ENCODE data around the gene SCLT1. TPM values are rescaled to one million over a fixed set of nuclear protein-coding genes. Genes with fewer than 3 reads are reported as not detected.

Gene SCLT1
- polyA plus RNA-seq, 1 of the 3 experiments (the other 2 are of a cell fraction) = 2.2 TPM

- CTCF ChIA-PET = no interaction called here
- no peak for TF ChIP-seq FOXM1 (IDR thresholded peaks at IDR 0.05; ENCODE audit: low read depth)
- WGBS (ENCODE audit: low lambda C conversion rate) = 75% methylated on average over 3 of the region's 3 CpGs
Measured at GRCh38 chr4:129110931-129111330, 17.6 kb upstream of the SCLT1 start.

GRCh38 chr4:129109965-129110824 lies 16.9 kb upstream of the SCLT1 start:
- H3F3A ChIP-seq (replicated peaks; ENCODE audit: insufficient read depth) = no peaks in the 10 kb centered on the region
- no peaks in the 10 kb centered on the region for H3K9me2 ChIP-seq
- TF ChIP-seq FOXJ3 (CRISPR knock-in tag; IDR thresholded peaks at IDR 0.05) = no peak
- no peak for TF ChIP-seq USF1 (IDR thresholded peaks at IDR 0.05; ENCODE audit: borderline replicate concordance, low read depth)
- no peak for TF ChIP-seq EP300 (IDR thresholded peaks at IDR 0.05; ENCODE audit: borderline replicate concordance in 1 of 2, low read depth in 1 of 2, low read length in 1 of 2)
- TF ChIP-seq USF2 (IDR thresholded peaks at IDR 0.05; ENCODE audit: borderline replicate concordance, low read depth, low read length) = no peak
- TF ChIP-seq EZH2phosphoT487 (IDR thresholded peaks at IDR 0.05; ENCODE audit: borderline replicate concordance, low read depth) = no peak
- TF ChIP-seq SMC3 (IDR thresholded peaks at IDR 0.05; ENCODE audit: low read depth, low read length) = no peak
- no peak for TF ChIP-seq SIN3A (IDR thresholded peaks at IDR 0.05; ENCODE audit: borderline replicate concordance, low read depth, low read length)
- TF ChIP-seq TEAD4 (IDR thresholded peaks at IDR 0.05; ENCODE audit: borderline replicate concordance, insufficient read depth) = no peak
- no peak for TF ChIP-seq CTCF (IDR thresholded peaks at IDR 0.05)
- TF ChIP-seq JUND (IDR thresholded peaks at IDR 0.05) = no peak
- TF ChIP-seq POLR2AphosphoS5 (IDR thresholded peaks at IDR 0.05; ENCODE audit: low read depth, low read length) = no peak
- TF ChIP-seq RFX5 (IDR thresholded peaks at IDR 0.05; ENCODE audit: low read length) = no peak
- TF ChIP-seq MEF2A (IDR thresholded peaks at IDR 0.05; ENCODE audit: borderline replicate concordance, low read depth) = no peak
- no peak for TF ChIP-seq NRF1 (IDR thresholded peaks at IDR 0.05; ENCODE audit: low read depth, low read length)
- no peak for TF ChIP-seq PBX3 (IDR thresholded peaks at IDR 0.05)
- no peak for TF ChIP-seq MXI1 (IDR thresholded peaks at IDR 0.05; ENCODE audit: low read depth, low read length)
- no peak for TF ChIP-seq GATA2 (CRISPR knock-in tag; IDR thresholded peaks at IDR 0.05)

More at GRCh38 chr4:129110931-129111330, 17.6 kb upstream of the SCLT1 start:
- no peak for DNase-seq
- H2AFZ ChIP-seq (ENCODE audit: low read depth) = no peak overlapping the region
- H3K9me3 ChIP-seq = no peaks in the 10 kb centered on the region
- POLR2A ChIA-PET = no interaction called here
- no peak overlapping the region for H3K9ac ChIP-seq
- H3K79me2 ChIP-seq (ENCODE audit: insufficient read depth) = no peaks in the 10 kb centered on the region
- no peaks in the 10 kb centered on the region for H3K9me2 ChIP-seq
- no peaks in the 10 kb centered on the region for H3F3A ChIP-seq (replicated peaks; ENCODE audit: insufficient read depth)
- H3K4me2 ChIP-seq = no peak overlapping the region
- H3K36me3 ChIP-seq (replicated peaks in 1 of 2; ENCODE audit: control insufficient read depth in 1 of 2, insufficient read depth in 2 of 2, low read length in 1 of 2) = peaks cover 0 to 1% of the 10 kb centered on the region in 2 experiments
- H4K20me1 ChIP-seq (ENCODE audit: insufficient read depth) = no peaks in the 10 kb centered on the region
- H3K4me3 ChIP-seq (ENCODE audit: low read depth in 2 of 2, low read length in 1 of 2) = no peak overlapping the region
- no peaks in the 10 kb centered on the region for H3K27me3 ChIP-seq (ENCODE audit: insufficient read depth)
- no peak overlapping the region for H3K27ac ChIP-seq (ENCODE audit: low read depth in 2 of 2, low read length in 1 of 2)
- H3K4me1 ChIP-seq (ENCODE audit: control insufficient read depth in 1 of 2, insufficient read depth in 2 of 2, low read depth in 1 of 2, low read length in 1 of 2) = peaks cover 0 to 8% of the 10 kb centered on the region in 2 experiments; a peak in 2 of 4 replicates

More at GRCh38 chr4:129109965-129110824, 16.9 kb upstream of the SCLT1 start:
- ChIA-PET CTCF (interaction anchor here (0.6 kb wide), 1 partner anchor 283 kb away, joined by 3 read pairs; no protein-coding TSS in a partner anchor), POLR2A (interaction anchor here (0.6 kb wide), 1 partner anchor 1050 kb away, joined by 3 read pairs; no protein-coding TSS in a partner anchor)
- Histone ChIP-seq H3K79me2 (ENCODE audit: insufficient read depth) (no peaks in the 10 kb centered on the region), H3K4me3 (ENCODE audit: low read depth in 2 of 2, low read length in 1 of 2) (no peak overlapping the region), H2AFZ (ENCODE audit: low read depth) (no peak overlapping the region), H3K27ac (ENCODE audit: low read depth in 2 of 2, low read length in 1 of 2) (no peak overlapping the region), H3K9ac (no peak overlapping the region), H3K9me3 (no peaks in the 10 kb centered on the region), H3K4me2 (no peak overlapping the region), H3K27me3 (ENCODE audit: insufficient read depth) (no peaks in the 10 kb centered on the region), H3K36me3 (replicated peaks in 1 of 2; ENCODE audit: control insufficient read depth in 1 of 2, insufficient read depth in 2 of 2, low read length in 1 of 2) (peaks cover 2 to 4% of the 10 kb centered on the region in 2 experiments), H4K20me1 (ENCODE audit: insufficient read depth) (no peaks in the 10 kb centered on the region), H3K4me1 (ENCODE audit: control insufficient read depth in 1 of 2, insufficient read depth in 2 of 2, low read depth in 1 of 2, low read length in 1 of 2) (peaks cover 0 to 8% of the 10 kb centered on the region in 2 experiments; a peak in 2 of 4 replicates)
- DNase-seq = no peak
- WGBS (ENCODE audit: low lambda C conversion rate) = 64% methylated on average over 3 of the region's 3 CpGs
